NCI-H526 (cell line): ENCODE data around the gene ABT1.

Experiments
- DNase-seq, 2 experiments: peaks; one replicate each; lab custom pipeline; 2025; lab: John Stamatoyannopoulos, UW

ABT1 gene

DNA sequence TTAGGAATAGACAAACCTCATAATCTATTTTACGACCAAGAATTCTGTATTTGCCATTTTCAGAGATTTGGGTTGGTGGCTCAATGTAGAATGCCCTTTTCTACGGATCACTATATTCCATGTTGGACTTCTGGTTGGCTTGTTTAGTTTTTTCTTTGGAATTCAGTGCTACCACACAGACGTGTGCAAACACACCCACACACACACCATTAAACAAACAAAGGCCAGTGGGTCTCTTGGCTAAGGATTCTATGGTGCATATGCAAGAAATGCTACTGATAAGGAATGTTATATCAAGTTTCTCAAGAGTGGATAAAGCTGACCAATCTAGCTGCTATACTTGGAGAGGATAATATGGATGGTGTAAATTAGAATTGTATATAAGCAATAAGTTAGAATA, 8.0 kb downstream of the ABT1 start:
- DNase-seq = no peak

DNA sequence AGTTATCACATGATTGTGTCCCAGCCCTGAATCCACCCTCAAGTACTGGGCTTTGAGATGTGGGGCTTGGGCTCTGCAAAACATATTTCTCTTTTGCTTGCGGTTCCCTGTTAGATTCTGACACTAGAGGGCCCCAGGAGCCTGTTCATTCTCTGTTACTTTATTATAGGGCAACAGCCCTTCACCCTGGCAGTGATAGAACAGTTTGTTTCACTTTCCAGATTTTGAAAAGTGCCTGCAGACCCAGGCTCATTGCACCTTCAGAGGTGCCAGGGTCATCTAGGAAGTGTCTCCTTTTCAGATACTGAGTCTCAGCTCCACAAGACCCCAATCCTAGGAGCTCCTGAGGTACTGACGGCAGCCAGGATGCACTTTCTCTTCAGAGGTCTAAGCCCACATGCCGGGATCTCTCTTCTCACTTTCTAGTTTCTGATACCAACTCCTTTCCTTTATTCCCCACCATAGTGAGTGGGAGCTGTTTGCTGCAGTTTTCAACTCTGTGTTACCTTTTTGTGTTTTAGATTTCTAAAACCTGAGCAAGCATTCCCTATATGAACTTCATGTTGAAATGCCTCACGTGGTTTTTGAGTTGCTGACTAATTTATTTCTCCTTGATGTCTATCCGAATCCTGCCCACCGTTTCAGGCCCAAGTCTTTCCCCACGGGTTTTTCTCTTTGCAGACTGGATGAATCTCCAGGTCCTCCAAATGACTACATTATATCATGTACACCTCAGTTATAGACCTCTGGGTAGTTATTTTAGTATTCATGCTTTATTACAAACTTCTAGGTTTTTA, 10.9 kb downstream of the ABT1 start:
- DNase-seq = peak; percentile 50 to 75

DNA sequence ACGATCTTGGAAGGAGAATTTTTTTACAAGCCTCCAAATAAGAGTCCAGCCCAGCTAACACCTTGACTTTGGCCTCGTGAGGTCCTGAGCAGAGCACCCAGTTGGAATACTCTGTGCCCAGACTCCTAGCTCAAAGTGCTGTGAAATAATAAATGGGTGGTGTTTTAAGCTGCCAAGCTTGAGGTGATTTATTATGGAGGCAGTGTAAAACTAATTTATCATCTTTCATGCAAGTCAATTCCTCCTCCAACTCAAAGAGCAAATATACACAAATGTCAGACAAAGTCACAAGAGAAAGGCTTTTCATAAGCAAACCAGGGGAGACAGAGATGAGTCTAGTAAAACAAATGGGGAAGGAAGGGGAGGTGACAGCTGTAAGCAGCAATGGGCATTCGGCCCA, 12.7 kb downstream of the ABT1 start:
- no peak for DNase-seq

DNA sequence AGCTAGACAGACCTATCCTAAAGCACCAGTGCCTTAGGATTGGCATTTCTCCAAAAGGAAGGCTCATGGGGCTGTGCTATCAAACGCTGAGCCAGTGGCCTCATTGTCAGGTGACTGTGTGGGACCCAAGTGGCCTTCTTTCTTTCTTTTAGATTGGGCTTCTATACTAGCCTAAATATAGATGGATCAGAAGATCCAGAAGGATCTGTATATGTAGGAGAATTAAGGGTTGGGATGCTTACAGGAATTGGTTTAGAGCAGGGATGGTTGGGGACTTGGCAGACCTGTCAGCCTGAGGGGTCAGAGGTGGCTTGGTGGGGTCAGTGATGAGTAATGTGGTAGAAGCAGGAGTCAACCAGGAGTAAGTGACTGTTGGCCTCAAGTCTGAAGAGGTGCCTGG, 14.8 kb downstream of the ABT1 start:
- no peak for DNase-seq

DNA sequence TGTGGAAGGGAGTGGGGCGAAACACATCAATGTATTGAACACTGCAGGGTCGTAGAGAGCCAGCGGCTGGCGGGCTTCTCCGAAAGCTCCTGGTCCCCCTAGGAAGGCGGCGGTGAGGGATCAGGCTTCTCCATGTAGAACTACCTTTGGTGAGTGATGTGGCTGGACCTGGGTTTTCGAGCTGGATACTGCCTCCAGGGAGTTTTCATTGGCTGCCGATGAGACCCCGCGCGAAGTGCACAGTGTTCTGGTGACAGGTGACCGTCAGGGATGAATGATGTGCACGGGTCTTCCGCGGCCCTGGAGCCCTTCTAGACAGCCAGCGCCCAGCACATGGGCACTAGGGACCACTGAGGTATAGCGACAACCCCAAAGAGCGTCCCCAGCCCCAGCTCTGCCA, 16.4 kb downstream of the ABT1 start:
- no peak for DNase-seq

DNA sequence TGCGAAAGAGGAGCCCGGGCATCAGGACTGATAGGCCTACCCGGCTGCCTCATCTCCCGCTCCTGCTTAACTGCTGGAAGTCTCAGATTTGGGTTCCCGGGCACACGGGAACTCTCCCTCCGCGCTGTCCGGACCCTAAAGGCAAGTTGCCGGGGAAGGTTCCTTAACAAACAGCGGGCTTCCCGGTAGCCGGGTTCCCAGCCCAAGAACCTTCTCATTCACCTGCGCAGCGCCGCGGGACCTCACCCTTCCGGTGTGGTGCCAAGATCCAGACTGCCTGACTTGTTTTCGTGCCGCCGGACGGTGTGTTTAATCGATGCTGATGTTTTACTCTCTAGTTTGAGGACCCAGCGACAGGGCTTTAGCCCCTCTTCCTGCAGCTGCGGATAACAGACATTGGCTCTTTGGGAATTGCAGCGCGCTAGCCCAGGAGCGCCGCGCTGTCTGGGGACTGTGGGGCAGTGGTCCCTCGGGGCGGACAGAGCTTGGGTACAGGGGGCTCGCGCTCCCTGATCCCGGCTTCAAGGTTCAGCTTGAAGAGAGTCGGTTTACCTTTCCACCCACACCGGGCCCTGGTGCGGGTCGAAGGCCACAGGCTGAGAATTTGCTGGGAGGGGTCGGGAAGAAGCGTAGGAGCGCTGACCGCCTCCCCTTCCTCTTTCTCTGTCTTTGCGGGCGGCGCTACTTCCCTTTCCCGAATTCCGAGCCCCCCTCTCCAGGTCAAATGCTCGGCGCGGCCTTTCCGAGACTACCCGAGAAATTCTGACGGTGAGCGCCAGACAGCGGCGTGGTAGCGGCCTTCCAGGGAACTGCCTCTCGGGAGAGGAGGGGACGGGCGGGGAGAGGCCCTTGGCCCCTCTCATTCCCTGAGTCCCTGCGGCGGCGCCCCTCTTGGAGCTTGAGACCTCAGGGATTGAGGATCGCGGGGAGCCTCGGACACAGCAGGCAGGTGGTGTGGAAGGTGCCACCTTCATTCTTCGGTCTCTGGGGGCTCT, 17.2 kb downstream of the ABT1 start:
- DNase-seq = peak in 1 of 2 experiments; percentile 9

DNA sequence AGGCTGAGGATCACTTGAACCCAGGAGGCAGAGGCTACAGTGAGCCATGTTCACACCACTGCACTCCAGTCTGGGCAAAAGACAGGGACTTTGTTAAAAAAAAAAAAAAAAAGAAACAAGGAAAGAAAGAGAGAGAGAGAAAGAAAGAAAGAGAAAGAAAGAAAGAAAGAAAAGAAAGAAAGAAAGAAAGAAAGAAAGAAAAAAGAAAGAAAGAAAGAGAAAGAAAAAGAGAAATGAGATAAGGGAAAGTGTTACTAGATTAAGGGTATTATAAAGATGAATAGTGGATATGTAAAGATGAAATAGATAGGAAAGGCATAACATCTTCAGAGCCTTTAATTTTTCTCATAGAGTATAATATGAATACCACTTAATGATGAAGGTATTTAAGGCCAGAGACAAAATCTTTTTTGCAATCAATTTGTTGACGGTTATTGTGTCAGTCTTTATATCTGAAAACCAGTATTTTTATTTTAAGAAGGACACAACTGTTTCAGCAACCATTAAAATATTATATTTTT, 26.6 kb downstream of the ABT1 start:
- DNase-seq = no peak

DNA sequence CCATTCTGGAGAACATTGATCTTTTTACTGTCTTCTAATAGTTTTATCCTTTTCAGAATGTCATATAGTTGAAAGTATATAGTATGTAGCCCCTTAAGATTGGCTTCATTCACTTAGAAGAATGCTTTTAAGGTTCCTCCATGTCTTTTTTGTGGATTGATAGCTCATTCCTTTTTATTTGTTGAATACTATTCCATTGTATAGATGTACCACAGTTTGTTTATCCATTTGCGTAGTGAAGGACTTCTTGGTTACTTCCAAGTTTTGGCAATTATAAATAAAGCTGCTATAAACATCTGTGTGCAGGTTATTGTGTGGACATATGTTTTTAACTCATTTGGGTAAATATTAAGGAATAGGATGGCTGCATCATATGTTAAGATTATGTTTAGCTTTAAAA, 27.8 kb downstream of the ABT1 start:
- DNase-seq = no peak

DNA sequence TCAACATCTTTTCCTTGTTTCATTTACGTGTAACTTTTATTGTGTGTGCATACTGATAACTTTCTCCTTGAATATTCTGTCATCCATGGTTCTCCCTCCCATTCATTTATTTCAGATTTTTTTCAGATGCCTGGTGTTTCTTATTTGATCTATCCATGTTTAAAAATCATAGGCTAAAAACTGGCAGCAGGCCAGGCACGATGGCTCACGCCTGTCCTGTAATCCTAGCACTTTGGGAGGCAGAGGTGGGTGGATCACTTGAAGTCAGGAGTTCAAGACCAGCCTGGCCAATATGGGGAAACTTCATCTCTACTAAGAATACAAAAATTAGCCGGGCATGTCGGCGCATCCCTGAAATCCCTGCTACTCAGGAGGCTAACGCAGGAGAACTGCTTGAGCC, 31.1 kb downstream of the ABT1 start:
- DNase-seq = no peak

DNA sequence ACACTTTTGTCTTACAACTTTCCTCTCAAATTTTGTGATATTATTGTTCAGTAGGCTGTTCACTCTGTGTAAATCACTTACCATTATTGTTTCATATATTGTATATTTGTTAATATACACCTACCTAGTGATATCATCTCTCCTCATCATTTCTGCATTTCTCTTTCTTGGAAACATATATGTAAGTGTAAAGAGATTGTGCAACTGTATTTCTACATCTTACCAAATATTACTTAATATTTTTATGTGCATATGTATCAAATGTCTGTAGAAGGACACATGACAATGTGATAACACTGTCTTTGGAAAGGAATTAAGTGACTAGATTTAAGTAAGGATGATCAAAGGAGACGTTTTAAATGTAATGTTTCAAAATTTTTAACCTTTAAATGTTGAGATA, 32.6 kb downstream of the ABT1 start:
- no peak for DNase-seq

DNA sequence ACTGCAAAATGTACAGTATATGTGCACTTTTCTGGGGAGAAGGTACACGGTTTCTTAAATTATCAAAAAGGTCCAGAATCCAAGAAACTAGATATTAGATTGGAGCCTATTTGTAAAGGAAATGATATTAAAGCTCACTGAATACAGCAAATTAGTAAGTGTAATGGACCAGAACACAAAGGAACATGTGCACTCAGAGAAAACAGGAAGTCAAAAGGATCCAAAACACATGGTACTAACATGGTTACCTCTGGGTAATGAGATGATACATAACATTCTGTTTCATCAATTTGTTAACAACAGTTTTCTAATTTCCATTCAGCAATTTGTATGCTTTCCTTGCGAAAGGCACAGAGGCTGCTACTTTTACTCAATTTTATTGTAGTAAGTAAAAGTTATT, 44.1 kb downstream of the ABT1 start:
- no peak for DNase-seq

DNA sequence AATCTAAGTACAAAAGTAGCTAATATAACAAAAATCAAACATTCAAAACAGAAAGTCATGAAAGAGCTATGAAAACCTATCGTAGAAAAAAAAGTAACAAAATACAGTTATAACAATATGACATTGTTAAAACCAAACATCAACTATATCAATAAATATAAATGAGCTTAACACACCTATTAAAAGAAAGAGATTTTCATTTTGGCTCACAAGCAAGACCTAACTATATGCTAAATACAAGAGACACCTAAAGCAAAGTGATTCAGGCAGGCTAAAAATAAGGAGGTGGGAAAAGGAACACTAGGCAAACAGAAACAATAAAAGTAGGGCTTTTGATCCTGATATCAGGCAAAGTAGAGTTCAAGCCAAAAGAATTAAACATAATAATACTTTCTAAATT, 49.3 kb downstream of the ABT1 start:
- no peak for DNase-seq
